Muscle layer of duodenum (tissue), 2 donors: ENCODE measurements around the gene FRMD8.
A peak's percentile ranks its signal among the peaks of the same experiment; 100 is the strongest.
"Not testable (repeated sequence)": the region's sequence is repeated elsewhere in the genome, so short reads cannot be mapped to it uniquely, and the experiment has no call there.

Source experiments
- H3K27ac ChIP-seq: one replicate; pipeline ENCODE4 v1.7.0; 2013; ENCODE audit warnings: mild to moderate bottlenecking, low read length
- H3K27me3 ChIP-seq: one replicate; pipeline ENCODE4 v1.7.0; 2013; ENCODE audit warnings: low read depth, mild to moderate bottlenecking, control low read depth, low read length
- H3K36me3 ChIP-seq, 2 donors: one replicate each; pipeline ENCODE4 v1.7.0; 2013; ENCODE audit warnings: low read length in 2 of 2, control low read depth in 1 of 2, mild to moderate bottlenecking in 1 of 2; ENCODE audit not compliant: insufficient read depth in 2 of 2, control insufficient read depth in 1 of 2
- H3K4me1 ChIP-seq, 2 donors: one replicate each; pipeline ENCODE4 v1.7.0; 2013; ENCODE audit warnings: low read length in 2 of 2, mild to moderate bottlenecking in 2 of 2, control low read depth in 1 of 2, moderate library complexity in 1 of 2; ENCODE audit not compliant: insufficient read depth in 2 of 2, control insufficient read depth in 1 of 2
- H3K4me3 ChIP-seq, 2 donors: one replicate each; pipeline ENCODE4 v1.7.0; 2013; ENCODE audit warnings: low read length in 2 of 2, low read depth in 1 of 2, mild to moderate bottlenecking in 1 of 2
- H3K9me3 ChIP-seq, 2 donors: one replicate each; pipeline ENCODE4 v1.7.0; 2013; ENCODE audit warnings: low read length in 2 of 2, control low read depth in 1 of 2, mild to moderate bottlenecking in 1 of 2; ENCODE audit not compliant: control insufficient read depth in 1 of 2
- donor health status: healthy.

Gene FRMD8

GRCh38 chr11:65445604-65446445 is 59.4 kb downstream of the FRMD8 start:
- Histone ChIP-seq H3K27me3 (no peaks in the 10 kb centered on the region), H3K4me1 (peaks cover 0 to 16% of the 10 kb centered on the region in 2 donors), H3K27ac (no peak overlapping the region), H3K9me3 (no peaks in the 10 kb centered on the region), H3K36me3 (peaks cover 29 to 47% of the 10 kb centered on the region in 2 donors), H3K4me3 (no peak overlapping the region)

- H3K4me1 ChIP-seq, result peaks cover 0 to 13% of the 10 kb centered on the region in 2 donors
- no peak overlapping the region for H3K4me3 ChIP-seq
- no peak overlapping the region for H3K27ac ChIP-seq
- H3K27me3 ChIP-seq, result no peaks in the 10 kb centered on the region
- no peaks in the 10 kb centered on the region for H3K9me3 ChIP-seq
- H3K36me3 ChIP-seq, result peaks cover 27 to 46% of the 10 kb centered on the region in 2 donors
Observed at GRCh38 chr11:65446446-65447277, 60.2 kb downstream of the FRMD8 start.

- Histone ChIP-seq H3K27me3 (no peaks in the 10 kb centered on the region), H3K9me3 (no peaks in the 10 kb centered on the region), H3K36me3 (peaks cover 19 to 35% of the 10 kb centered on the region in 2 donors), H3K27ac (peak overlapping the region; percentile 45), H3K4me3 (no peak overlapping the region), H3K4me1 (peaks cover 0 to 6% of the 10 kb centered on the region in 2 donors)
Observed at GRCh38 chr11:65448074-65448417, 61.6 kb downstream of the FRMD8 start.

DNA sequence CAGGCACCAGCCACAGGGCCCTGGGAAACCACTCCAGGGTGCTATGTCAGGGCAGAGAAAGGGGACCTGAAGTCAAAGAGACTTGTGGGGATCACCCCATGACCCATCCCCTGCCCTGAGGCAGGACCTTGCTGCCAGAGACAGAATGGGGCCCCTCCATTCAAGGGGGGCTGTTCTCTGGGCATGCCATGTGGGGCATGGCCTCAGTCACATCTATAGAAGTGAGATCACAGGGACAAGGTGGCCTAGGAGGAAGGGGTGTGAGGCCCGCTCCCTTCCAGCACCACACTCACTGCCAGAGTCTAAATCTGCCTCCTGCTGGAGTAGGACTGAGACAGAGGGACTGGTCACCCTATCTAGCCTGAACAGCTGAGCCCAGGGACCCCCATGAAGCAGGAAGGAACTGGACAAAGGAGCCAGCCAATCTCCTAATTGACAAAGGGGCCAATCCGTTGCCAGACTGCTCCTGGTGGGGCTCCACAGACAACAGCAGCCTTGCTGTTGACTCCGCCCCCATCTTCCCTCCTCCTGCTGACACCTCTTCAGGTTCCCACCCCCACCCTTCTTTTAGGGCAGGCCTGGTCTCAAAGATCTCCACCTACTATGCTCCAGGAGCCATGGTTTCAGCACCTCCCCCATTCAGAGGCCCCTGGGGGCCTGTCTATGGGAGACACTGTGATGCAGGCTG is 62.1 kb downstream of the FRMD8 start:
- H3K9me3 ChIP-seq, result no peaks in the 10 kb centered on the region
- no peak overlapping the region for H3K4me3 ChIP-seq
- peaks cover 14 to 29% of the 10 kb centered on the region in 2 donors for H3K36me3 ChIP-seq
- H3K27me3 ChIP-seq, result no peaks in the 10 kb centered on the region
- H3K4me1 ChIP-seq, result peaks cover 0 to 4% of the 10 kb centered on the region in 2 donors
- peak overlapping the region; percentile 45 for H3K27ac ChIP-seq

DNA sequence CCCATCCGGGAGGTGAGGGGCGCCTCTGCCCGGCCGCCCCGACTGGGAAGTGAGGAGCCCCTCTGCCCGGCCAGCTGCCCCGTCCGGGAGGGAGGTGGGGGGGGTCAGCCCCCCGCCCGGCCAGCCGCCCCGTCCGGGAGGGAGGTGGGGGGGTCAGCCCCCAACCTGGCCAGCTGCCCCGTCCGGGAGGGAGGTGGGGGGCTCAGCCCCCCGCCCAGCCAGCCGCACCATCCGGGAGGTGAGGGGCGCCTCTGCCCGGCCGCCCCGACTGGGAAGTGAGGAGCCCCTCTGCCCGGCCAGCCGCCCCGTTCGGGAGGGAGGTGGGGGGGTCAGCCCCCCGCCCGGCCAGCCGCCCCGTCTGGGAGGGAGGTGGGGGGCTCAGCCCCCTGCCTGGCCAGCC is 64.9 kb downstream of the FRMD8 start:
- H3K36me3 ChIP-seq, H3K9me3 ChIP-seq, H3K27me3 ChIP-seq, H3K27ac ChIP-seq, H3K4me1 ChIP-seq, H3K4me3 ChIP-seq: not testable (repeated sequence)

DNA sequence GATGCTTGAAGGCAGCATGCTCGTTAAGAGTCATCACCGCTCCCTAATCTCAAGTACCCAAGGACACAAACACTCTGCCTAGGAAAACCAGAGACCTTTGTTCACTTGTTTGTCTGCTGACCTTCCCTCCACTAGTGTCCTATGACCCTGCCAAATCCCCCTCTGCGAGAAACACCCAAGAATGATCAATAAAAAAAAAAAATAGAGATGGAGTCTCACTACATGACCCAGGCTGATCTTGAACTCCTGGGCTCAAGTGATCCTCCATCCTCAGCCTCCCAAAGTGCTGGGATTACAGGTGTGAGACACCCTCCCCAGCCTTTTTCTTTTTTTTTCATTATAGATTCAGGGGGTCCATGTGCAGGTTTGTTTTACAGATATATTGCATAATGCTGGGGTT is 65.8 kb downstream of the FRMD8 start:
- H3K4me3 ChIP-seq, H3K36me3 ChIP-seq, H3K27me3 ChIP-seq, H3K9me3 ChIP-seq, H3K4me1 ChIP-seq, H3K27ac ChIP-seq: not testable (repeated sequence)

DNA sequence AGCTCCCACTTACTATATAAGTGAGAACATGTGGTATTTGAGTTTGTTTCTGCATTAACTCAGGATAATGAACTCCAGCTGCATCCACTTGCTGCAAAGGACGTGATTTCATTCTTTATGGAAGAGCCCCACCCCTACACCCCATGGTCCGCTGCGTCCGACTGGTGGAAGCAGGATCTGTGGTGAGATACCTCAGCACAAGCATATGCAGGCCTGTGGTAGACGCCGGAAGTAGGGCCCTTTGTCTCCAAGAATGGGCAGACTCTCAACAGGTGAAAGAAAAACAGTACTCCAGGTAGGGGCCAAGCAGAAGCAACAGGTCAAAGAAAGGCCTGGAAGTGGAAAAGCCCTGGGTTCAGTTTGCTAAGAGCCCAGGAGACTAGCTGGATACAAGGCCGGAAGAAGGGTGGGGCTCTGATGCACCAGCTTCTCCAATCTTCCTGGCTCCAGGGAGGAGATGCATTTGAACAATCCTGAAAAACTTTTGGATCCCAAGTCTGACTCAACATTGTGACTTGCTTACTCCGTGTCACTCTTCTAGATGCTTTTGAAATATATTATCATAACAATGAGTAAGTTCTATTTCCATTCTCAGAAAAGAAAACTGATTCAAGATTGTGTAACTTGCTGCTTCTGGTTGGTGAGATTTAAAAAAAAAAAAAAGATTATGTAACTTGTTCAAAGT is 66.5 kb downstream of the FRMD8 start:
- H3K27me3 ChIP-seq, result no peaks in the 10 kb centered on the region
- peaks cover 0 to 4% of the 10 kb centered on the region in 2 donors for H3K4me1 ChIP-seq
- H3K27ac ChIP-seq, result no peak overlapping the region
- no peak overlapping the region for H3K4me3 ChIP-seq
- H3K36me3 ChIP-seq, result no peaks in the 10 kb centered on the region
- no peaks in the 10 kb centered on the region for H3K9me3 ChIP-seq

- Histone ChIP-seq H3K4me1 (peaks cover 0 to 4% of the 10 kb centered on the region in 2 donors), H3K27me3 (no peaks in the 10 kb centered on the region), H3K36me3 (no peaks in the 10 kb centered on the region), H3K4me3 (peak overlapping the region; percentile 54 to 65), H3K27ac (peak overlapping the region; percentile 85), H3K9me3 (no peaks in the 10 kb centered on the region)
Observed at GRCh38 chr11:65454311-65454695, 67.9 kb downstream of the FRMD8 start.

GRCh38 chr11:65454696-65455456 is 68.4 kb downstream of the FRMD8 start:
- H3K27ac ChIP-seq, result peak overlapping the region; percentile 85
- H3K27me3 ChIP-seq, result no peaks in the 10 kb centered on the region
- peaks cover 0 to 4% of the 10 kb centered on the region in 2 donors for H3K4me1 ChIP-seq
- peak overlapping the region; percentile 54 to 65 for H3K4me3 ChIP-seq
- H3K9me3 ChIP-seq, result no peaks in the 10 kb centered on the region
- no peaks in the 10 kb centered on the region for H3K36me3 ChIP-seq

DNA sequence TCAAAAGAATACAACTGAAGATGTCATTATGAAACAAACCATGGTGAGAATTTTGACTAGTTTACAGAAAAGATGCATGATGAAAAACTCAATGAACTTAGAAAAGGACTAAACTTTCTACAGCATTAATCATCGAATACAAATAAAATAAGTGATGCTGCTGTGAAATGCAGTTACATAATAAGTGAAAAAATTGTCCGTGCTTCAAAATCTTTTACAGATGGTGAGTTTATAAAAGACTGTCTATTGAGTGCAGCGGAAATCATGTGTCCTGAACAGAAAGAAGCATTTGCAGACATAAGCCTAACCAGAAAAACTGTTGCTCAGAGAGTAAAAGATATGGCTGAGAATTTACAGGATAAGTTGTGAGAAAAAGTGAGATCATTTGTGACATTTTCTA is 70.0 kb downstream of the FRMD8 start:
- H3K36me3 ChIP-seq, result no peaks in the 10 kb centered on the region
- no peak overlapping the region for H3K27ac ChIP-seq
- peaks cover 0 to 4% of the 10 kb centered on the region in 2 donors for H3K4me1 ChIP-seq
- H3K9me3 ChIP-seq, result no peaks in the 10 kb centered on the region
- no peaks in the 10 kb centered on the region for H3K27me3 ChIP-seq
- H3K4me3 ChIP-seq, result no peak overlapping the region
